GM12872 (cell line): ENCODE data around the gene GIMAP7.

Experiments used
- CTCF ChIP-seq: IDR thresholded peaks from 3 replicates; pipeline ENCODE4 v1.5.1; 2011; ENCODE audit warnings: low read depth, mild to moderate bottlenecking, low read length, moderate library complexity; ENCODE audit not compliant: insufficient read depth

Gene GIMAP7

GRCh38 chr7:150567169-150567568 lies 52.5 kb downstream of the GIMAP7 start, which contains the start of gene GIMAP4:
Gene GIMAP4, plus strand, starts transcription at chr7:150567390. Its CDS starts 2,512 bp downstream, at chr7:150569902.
- TF ChIP-seq CTCF: no peak

GRCh38 chr7:150567871-150568301 lies 53.2 kb downstream of the GIMAP7 start:
- no peak for TF ChIP-seq CTCF

- TF ChIP-seq CTCF: no peak
Observed at GRCh38 chr7:150568714-150569113, 54.0 kb downstream of the GIMAP7 start.

GRCh38 chr7:150569245-150569955 lies 54.7 kb downstream of the GIMAP7 start:
- TF ChIP-seq CTCF: no peak
